ES-I3 (cell line): ENCODE data around the gene EIF4A2.
"Not testable (repeated sequence)": the region's sequence is repeated elsewhere in the genome, so short reads cannot be mapped to it uniquely, and the experiment has no call there.

Source experiments
- H3K36me3 ChIP-seq: 2 replicates; pipeline ENCODE4 v1.6.1; 2013; ENCODE audit warnings: mild to moderate bottlenecking, low read length, control low read depth, moderate library complexity; ENCODE audit not compliant: insufficient read depth
- H3K4me1 ChIP-seq: 2 replicates; pipeline ENCODE4 v1.6.1; 2013; ENCODE audit warnings: mild to moderate bottlenecking, control low read depth, low read length; ENCODE audit not compliant: insufficient read depth
- H3K9ac ChIP-seq: 2 replicates; pipeline ENCODE4 v1.6.1; 2013; ENCODE audit warnings: low read depth, mild to moderate bottlenecking, low read length, moderate library complexity
- H3K9me3 ChIP-seq: 2 replicates; pipeline ENCODE4 v1.6.1; 2013; ENCODE audit warnings: mild to moderate bottlenecking, low read length, moderate library complexity; ENCODE audit not compliant: control insufficient read depth, insufficient read depth

Gene EIF4A2

DNA sequence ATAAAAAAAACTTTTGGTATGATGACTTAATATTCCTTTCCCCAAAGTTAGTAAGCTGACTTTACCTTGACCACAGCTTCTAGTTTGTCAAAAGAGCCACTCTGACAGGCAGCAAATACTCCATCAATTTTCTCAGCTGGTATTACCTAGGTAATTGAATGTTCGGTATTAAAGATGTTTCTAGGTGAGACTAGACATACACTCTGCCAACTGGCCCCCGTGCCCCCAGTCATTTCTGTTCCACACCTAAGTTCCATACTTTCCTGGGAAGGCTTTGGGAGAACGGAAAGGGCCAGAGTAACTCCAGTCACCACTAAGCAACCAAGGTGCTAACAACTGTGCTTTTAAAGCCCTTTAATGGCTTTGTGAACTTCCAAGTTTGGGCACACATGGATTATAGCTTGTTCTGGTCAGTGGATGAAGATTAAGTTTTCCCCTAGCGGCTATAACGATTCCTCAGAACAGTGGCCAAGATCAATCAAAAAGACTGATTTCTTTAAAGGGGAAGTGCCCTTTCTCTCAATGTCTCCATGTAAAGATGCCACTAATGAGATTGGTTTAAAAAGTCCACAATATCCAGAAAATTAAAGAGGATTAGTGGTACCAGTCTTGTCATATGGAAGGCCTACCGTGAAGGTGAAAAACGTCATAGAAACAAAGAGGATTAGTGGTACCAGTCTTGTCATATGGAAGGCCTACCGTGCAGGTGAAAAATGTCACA, 7.0 kb downstream of the EIF4A2 start:
- H3K4me1 ChIP-seq, result no peaks in the 10 kb centered on the region
- H3K9me3 ChIP-seq, result no peaks in the 10 kb centered on the region
- peaks cover 48% of the 10 kb centered on the region for H3K36me3 ChIP-seq
- H3K9ac ChIP-seq, result no peak overlapping the region

DNA sequence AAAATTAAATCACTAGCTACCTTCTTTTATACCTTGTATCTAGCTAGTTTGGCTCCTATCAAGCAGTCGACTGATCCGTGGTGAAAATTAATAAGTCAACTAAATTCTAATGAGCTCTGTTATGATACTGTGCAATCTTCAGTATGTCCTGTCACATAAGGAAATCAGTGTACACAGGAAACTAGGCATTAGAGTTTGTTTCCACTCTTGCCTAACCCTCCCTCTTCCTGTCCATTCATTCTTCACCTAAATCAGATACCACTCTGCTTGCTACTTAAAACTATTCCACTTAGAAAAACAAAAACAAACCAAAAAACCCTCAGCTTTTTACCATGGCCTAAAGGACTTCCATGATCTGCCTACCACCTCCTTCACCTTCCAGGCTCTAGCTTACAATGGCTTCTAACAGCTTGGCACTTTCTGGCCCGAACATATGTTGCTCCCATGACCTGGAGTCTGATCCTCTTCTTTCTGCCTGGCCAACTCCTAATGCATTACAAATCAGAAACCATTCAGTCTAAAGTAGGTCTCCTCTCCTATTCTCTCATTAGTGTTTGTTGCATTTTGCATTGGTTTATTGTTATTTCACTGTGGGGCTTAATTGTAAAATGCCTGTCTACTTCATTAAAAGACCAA, 15.0 kb downstream of the EIF4A2 start:
- H3K36me3 ChIP-seq, result peaks cover 30% of the 10 kb centered on the region
- no peaks in the 10 kb centered on the region for H3K9me3 ChIP-seq
- no peak overlapping the region for H3K9ac ChIP-seq
- no peaks in the 10 kb centered on the region for H3K4me1 ChIP-seq

DNA sequence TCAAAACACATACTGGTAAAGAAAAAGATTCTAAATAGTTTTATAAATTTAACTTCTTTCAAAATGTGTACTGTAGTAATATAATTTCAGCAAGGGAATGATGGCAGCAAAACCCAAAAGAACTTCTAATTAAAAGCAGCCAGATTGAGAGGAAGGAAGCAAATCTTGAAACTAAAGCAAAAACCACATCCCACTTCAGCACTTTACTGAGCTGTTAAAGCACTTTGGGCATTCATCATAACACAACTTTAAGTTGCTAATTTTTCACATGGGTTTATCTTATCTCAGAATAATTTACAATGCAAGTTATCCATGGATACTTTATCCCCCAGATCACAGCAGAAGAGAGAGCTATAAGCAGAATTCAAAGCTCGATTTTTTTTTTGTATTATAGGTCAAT, 16.9 kb downstream of the EIF4A2 start:
- Histone ChIP-seq H3K4me1 (0 out of 2 replicates have a peak, but pooled peaks cover 2% of the 10 kb centered on the region), H3K9ac (no peak overlapping the region), H3K9me3 (no peaks in the 10 kb centered on the region), H3K36me3 (peaks cover 30% of the 10 kb centered on the region)

DNA sequence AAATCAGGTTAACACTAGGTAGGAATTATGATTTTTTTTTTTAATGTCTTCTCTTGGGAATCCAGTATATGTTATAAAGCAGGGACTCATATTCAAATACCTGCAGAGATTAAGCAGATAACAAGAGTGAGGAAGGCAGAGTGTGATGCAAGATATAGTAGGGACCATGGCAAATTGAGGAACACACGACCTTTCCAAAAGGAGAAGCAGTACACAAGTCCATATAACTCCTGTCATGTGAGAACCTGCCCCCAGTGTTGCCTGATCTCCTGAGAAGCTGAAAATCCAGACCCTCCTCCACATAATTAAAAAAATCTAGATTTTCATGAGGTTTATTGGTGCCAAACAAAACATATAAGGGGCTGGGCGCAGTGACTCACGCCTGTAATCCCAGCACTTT, 19.3 kb downstream of the EIF4A2 start:
- Histone ChIP-seq H3K9ac (no peak overlapping the region), H3K36me3 (peaks cover 24% of the 10 kb centered on the region), H3K9me3 (no peaks in the 10 kb centered on the region), H3K4me1 (peaks cover 8% of the 10 kb centered on the region; the same call in 1 of the 2 replicates)

DNA sequence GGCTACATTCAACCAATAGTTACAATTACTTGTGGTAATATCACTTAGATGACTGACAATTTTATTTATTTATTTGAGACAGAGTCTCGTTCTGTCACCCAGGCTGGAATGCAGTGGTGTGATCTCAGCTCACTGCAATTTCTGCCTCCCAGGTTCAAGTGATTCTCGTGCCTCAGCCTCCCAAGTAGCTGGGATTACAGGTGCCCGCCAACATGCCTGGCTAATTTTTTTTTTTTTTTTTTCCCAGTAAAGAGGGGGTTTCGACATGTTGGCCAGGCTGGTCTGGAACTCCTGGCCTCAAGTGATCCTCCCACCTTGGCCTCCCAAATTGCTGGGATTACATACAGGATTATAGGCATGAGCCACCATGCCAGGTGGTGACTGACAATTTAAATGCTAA, 20.1 kb downstream of the EIF4A2 start:
- not testable (repeated sequence) for H3K9me3 ChIP-seq, H3K4me1 ChIP-seq, H3K9ac ChIP-seq
- peaks cover 20% of the 10 kb centered on the region for H3K36me3 ChIP-seq

DNA sequence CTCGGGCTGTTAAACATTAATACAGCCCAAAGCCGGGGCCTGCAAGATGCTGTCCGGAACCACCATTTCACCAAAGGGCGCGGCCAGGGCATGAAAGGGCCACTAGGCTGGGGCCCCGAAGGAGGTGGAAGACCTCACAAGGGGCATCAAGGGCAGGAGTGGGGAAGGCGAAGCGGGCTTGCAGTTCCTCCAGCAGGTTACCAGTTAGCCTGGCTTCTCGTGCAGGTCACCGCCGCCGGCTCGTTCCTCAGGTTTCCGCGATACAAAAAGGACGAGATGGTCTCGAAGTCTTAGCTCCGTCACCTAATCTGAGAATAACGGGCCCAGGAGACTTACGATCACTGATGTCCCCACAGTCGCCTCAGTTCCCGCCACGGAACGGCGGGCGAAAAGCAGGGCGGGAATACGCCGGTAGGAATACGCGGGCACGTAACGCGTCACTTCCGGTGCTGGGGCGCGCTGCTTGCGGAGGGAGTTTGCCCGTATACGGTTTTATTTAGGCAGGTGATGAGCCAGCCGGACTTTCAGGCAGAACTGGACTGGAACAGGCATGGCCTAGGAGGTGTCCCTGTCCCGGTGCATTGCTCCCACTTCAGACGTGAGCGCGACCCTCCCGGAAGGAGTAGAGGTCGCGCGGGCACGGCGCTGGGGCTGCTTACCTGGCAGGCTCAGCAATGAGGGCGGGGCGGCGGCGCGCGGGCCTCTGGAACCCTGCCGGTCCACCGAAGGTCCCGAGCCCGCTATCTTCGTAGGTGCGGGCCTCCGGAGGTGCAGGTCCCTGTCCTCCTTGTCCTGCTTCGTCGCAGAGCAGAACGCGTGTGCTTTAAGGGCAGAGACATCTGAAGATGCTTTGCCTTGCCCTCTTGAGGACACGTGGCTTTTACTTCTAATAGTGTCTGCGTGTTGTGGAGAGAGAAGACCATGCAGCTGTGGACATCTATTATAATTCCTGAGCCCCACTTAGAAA, 23.0 kb downstream of the EIF4A2 start, which contains the start of gene RFC4:
Gene RFC4, minus strand, starts transcription at position 394 of the 967 bp plus-strand sequence. CDS start 1,769 bp downstream, outside the sequence.
- Histone ChIP-seq H3K36me3 (peaks cover 18% of the 10 kb centered on the region), H3K4me1 (peaks cover 8% of the 10 kb centered on the region; the same call in 1 of the 2 replicates), H3K9me3 (no peaks in the 10 kb centered on the region), H3K9ac (peak within 1 kb of the TSS; percentile 92)

DNA sequence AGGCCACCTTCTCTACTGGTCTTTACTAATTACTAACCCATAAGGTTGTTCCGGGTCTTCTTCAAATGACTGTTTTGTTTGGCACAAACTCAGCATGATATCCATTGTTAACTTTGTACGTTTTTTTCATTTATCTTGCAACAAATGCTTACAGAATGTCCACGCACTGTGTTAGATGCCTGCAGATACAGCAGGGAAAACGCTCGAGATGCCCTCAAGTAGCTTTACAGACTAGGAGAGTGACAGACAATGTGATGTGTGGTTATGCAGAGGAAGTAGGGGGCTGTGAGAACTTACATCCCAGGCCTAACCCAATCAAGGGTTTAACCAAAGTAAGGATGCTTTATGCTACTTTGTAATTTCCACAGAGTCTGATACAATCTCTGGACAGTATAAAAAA, 23.9 kb downstream of the EIF4A2 start:
- H3K9ac ChIP-seq, result peak overlapping the region; percentile 92
- H3K9me3 ChIP-seq, result no peaks in the 10 kb centered on the region
- H3K36me3 ChIP-seq, result peaks cover 18% of the 10 kb centered on the region
- peaks cover 8% of the 10 kb centered on the region; the same call in 1 of the 2 replicates for H3K4me1 ChIP-seq

DNA sequence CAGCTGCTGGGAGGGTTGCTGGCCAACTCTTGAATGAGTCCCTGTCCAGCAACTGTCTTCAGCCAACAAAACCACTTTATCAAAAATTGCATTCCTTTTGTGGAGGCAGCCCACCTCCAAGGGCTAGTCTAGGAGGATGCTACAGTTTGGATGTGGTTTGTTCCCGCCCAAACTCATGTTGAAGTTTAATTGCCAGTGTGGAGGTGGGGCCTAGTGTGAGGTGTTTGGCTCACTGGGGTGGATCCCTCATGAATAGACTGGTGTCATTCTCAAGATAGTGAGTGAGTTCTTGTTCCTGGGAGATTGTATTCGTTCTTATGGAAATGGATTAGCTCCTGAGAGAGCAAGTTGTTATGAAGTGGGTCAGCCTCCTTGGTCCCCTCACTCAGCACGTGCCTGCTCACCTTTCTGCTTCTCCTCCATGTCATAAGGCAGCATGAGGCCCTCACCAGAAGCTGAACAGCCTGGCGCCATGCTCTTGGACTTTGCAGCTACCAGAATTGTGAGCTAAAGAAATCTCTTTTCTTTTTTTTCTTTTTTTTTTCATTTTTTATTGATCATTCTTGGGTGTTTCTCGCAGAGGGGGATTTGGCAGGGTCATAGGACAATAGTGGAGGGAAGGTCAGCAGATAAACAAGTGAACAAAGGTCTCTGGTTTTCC, 27.1 kb downstream of the EIF4A2 start:
- H3K4me1 ChIP-seq, result peaks cover 12% of the 10 kb centered on the region
- no peaks in the 10 kb centered on the region for H3K9me3 ChIP-seq
- H3K36me3 ChIP-seq, result no peaks in the 10 kb centered on the region
- no peak overlapping the region for H3K9ac ChIP-seq

DNA sequence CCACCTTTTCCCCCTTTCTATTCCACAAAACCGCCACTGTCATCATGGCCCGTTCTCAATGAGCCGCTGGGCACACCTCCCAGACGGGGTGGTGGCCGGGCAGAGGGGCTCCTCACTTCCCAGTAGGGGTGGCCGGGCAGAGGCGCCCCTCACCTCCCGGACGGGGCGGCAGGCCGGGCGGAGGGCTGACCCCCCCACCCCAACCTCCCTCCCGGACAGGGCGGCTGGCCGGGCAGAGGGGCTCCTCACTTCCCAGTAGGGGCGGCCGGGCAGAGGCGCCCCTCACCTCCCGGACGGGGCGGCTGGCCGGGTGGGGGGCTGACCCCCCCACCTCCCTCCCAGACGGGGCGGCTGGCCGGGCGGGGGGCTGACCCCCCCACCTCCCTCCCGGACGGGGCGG, 27.9 kb downstream of the EIF4A2 start:
- H3K36me3 ChIP-seq, result not testable (repeated sequence)

DNA sequence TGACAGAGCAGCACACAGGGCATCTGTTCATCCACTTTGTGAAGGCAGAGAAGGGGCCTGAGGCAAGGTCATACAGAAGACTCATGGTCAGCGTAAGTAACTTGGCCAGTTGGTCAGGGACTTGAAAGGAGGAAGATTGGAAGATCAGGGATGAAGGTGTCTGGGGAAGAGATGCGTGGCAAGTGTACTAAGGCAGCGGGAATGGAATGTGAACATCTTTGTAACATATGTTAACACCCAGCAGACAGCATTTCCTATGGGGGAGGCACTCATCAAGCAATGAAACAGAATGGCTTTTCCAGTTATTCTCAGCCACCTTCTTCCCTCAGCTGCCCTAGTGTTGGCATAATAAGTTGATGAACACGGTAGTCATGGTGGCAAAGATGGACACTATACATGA, 30.7 kb downstream of the EIF4A2 start:
- Histone ChIP-seq H3K4me1 (peaks cover 19% of the 10 kb centered on the region), H3K9ac (no peak overlapping the region), H3K9me3 (no peaks in the 10 kb centered on the region), H3K36me3 (no peaks in the 10 kb centered on the region)

More for the DNA sequence above, 27.9 kb downstream of the EIF4A2 start:
- H3K4me1 ChIP-seq, result peaks cover 21% of the 10 kb centered on the region
- H3K9me3 ChIP-seq, H3K9ac ChIP-seq: not testable (repeated sequence)

DNA sequence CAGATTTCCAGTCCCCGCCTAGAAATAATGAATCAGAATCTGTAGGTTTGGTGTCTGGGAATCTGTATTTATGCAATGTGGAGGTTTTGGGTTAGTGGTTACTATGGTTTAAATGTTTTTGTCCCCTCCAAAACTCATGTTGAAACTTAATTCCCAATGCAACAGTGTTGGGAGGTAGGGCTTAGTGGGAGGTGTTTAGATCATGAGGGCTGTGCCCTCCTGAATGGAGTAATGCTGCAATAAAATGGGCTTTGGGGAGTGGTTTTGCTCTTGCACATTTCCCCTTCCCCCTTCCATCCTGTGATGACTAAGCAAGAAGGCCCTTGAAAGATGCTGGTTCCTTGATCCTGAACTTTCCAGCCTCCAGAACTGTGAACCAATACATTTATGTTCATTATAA, 32.1 kb downstream of the EIF4A2 start:
- Histone ChIP-seq H3K9ac (no peak overlapping the region), H3K4me1 (peaks cover 19% of the 10 kb centered on the region), H3K36me3 (no peaks in the 10 kb centered on the region), H3K9me3 (no peaks in the 10 kb centered on the region)

DNA sequence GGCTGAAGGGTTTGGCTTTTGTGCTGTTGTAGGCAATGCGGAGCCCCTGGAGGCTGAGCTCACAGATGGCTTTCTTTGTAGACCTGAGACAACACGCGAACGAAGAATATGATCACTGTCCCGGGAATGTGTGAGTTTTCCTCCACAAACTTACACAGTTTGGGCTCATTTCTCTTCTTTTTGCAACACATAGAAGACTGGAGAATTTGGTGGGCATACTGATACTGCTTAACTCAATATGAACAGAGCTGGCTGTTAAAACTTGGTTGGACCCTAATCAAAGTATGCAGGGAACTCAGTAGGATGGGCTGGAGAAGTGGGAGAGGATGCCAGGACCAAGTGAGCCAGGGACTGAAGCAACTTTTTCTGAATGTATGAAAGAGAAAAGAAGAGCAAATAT, 35.1 kb downstream of the EIF4A2 start:
- H3K9ac ChIP-seq, result no peak overlapping the region
- no peaks in the 10 kb centered on the region for H3K36me3 ChIP-seq
- H3K4me1 ChIP-seq, result peaks cover 19% of the 10 kb centered on the region
- H3K9me3 ChIP-seq, result no peaks in the 10 kb centered on the region

DNA sequence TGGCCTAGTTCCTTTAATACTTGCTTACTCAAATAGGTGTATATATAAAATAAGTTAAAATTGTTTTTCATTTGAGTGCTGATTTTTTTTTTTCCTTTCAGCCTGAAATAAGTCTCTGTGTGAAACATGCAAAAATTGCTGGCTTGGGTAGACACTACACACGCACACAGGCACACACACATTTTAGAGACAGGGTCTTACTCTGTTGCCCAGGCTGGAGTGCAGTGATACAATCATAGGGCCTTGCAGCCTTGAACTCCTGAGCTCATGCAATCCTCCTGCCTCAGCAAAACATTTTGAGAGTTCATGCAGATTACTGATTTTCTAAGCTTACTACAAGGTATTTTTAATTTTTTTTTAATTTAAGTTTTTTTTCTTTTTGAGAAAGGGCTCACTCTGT, 35.6 kb downstream of the EIF4A2 start:
- Histone ChIP-seq H3K36me3 (no peaks in the 10 kb centered on the region), H3K4me1 (peaks cover 20% of the 10 kb centered on the region), H3K9me3 (no peaks in the 10 kb centered on the region), H3K9ac (no peak overlapping the region)
